IMR-90 (cell line): ENCODE results near the gene DSCAM.

Experiments used
- CTCF ChIP-seq: conservative IDR thresholded peaks from 2 replicates; pipeline ENCODE4 v1.5.1; 2012; ENCODE audit warnings: mild to moderate bottlenecking, low read depth, low read length, improper control_type of control experiment
- POLR2A ChIP-seq: IDR thresholded peaks from 2 replicates; pipeline ENCODE4 v1.6.1; 2012; ENCODE audit warnings: mild to moderate bottlenecking, low read depth, low read length

- TF ChIP-seq POLR2A (no peak), CTCF (no peak)
These were observed 175.2 kb downstream of the DSCAM start for GRCh38 chr21:40671716-40672115.
